Measurements from ENCODE around the gene SLC28A1. TPM values are rescaled to one million over a fixed set of nuclear protein-coding genes. Genes with fewer than 3 reads are reported as not detected.

The SLC28A1 gene
- total and polyA plus RNA-seq, 2 experiments from 2014 or later = 0.24 to 0.45 TPM

DNA sequence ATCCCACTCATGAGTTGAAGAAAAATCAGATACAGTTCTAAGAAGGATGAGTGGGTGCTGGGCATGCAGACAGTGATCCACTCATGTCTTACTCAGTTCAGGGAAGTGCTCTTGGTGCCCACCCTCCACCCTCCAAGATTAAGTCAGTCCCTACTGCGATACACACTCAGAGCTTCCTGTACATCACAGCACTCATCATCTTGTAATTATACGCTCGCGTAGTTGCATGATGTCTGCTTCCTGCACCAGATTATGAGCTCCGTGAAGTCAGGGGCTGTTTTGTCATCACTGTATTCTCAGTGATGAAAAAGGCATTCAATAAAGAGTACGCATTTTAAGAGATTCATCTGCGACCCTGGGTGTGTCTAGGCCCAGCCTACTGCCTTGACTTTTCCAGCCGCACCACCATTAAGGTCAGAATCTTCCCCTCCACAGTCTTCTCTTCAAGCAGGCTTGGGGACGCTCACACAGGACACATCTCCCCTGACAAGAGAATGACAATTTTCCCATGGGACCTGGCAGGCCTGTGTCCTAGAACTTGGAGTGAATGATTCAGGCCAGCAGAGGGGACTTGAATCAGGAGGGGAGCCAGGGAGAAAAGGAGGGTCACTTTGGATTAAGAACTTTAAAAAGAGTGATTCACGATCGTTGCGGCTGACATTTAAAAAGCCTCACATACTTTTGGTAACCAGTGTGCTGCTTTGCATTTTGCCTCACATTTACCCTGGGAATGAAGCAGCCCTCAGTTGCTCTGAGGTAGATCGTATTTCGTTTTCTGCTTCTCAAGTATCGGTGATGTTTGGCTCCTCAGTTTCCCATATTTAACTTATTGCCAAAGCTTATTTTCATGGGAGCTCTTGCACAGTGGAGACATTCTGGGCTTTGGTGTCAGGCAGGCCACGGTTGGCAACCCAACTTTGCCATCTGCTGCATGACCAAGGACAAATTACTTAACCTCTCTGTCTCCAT lies 89.3 kb downstream of the SLC28A1 start:
- DNase-seq (ENCODE audit: low read depth in 1 of 2, low spot score in 1 of 2) = peak in 1 of 2 donors; percentile 44
- H3K4me1 ChIP-seq (ENCODE audit: low read depth) = no peaks in the 10 kb centered on the region
- no peak overlapping the region for H3K27ac ChIP-seq
- no peak overlapping the region for H3K4me3 ChIP-seq
- TF ChIP-seq, protein P1, sequence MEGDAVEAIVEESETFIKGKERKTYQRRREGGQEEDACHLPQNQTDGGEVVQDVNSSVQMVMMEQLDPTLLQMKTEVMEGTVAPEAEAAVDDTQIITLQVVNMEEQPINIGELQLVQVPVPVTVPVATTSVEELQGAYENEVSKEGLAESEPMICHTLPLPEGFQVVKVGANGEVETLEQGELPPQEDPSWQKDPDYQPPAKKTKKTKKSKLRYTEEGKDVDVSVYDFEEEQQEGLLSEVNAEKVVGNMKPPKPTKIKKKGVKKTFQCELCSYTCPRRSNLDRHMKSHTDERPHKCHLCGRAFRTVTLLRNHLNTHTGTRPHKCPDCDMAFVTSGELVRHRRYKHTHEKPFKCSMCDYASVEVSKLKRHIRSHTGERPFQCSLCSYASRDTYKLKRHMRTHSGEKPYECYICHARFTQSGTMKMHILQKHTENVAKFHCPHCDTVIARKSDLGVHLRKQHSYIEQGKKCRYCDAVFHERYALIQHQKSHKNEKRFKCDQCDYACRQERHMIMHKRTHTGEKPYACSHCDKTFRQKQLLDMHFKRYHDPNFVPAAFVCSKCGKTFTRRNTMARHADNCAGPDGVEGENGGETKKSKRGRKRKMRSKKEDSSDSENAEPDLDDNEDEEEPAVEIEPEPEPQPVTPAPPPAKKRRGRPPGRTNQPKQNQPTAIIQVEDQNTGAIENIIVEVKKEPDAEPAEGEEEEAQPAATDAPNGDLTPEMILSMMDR (IDR thresholded peaks at IDR 0.05; ENCODE audit: low read depth, low read length) = no peak
- no peaks in the 10 kb centered on the region for H3K36me3 ChIP-seq
- no peaks in the 10 kb centered on the region for H3K27me3 ChIP-seq
- H3K9me3 ChIP-seq (ENCODE audit: low read depth) = no peaks in the 10 kb centered on the region

DNA sequence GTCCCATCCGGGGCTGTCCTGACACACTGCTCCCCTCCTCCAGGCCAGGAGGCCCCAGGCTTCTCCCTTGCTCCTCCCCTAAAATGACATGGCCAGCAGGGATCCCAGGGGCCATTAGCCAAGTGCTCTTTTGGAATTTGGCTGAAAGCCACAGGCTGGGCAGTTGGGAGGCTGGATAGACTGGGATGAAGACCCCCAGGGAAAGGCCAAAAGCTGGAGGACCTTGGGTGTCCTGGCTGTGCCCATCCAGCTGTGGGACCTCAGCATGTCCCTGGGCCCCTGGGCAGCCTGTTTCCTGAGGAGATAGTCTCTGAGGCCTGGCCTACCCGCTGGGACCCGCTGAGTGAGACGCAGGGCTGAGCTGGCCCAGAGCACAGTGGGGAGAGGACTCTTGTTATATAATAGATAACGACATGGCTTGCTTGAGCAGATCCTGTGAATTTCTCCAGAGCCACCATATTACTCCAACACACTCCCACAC lies 91.4 kb downstream of the SLC28A1 start:
- H3K4me1 ChIP-seq (ENCODE audit: low read depth) = peaks cover 7% of the 10 kb centered on the region
- no peak overlapping the region for H3K27ac ChIP-seq
- TF ChIP-seq, protein P1 (IDR thresholded peaks at IDR 0.05; ENCODE audit: low read depth, low read length) = no peak
- no peaks in the 10 kb centered on the region for H3K9me3 ChIP-seq (ENCODE audit: low read depth)
- no peak for DNase-seq (ENCODE audit: low read depth in 1 of 2, low spot score in 1 of 2)
- no peaks in the 10 kb centered on the region for H3K27me3 ChIP-seq
- no peak overlapping the region for H3K4me3 ChIP-seq
- H3K36me3 ChIP-seq = no peaks in the 10 kb centered on the region

DNA sequence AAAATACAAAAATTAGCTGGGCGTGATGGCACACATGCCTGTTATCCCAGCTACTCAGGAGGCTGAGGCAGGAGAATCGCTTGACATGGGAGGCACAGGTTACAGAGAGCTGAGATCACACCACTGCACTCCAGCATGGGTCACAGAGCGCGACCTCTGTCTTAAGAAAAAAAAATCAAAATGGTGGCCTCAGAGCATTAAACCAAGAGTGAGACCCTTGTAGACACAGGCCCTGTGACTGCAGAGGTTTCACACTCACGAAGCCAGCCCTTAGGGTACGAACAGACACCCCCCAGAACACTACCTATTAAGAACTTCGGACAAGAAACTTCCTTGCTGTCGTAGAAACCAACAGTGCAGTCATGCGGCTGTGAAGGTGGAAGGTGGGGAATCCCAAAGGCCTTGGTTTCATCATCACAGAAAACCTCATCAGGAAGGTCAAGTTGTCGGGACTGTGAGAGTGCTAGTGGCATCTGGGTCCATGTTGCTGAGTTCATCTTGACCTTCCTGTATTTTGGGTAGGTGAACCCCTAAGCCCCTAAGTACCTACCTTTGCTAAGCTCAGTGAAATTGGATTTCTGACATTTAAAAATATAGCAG lies 92.4 kb downstream of the SLC28A1 start:
- Histone ChIP-seq H3K27me3 (no peaks in the 10 kb centered on the region), H3K4me3 (no peak overlapping the region), H3K36me3 (no peaks in the 10 kb centered on the region), H3K27ac (no peak overlapping the region), H3K4me1 (ENCODE audit: low read depth) (peaks cover 7% of the 10 kb centered on the region), H3K9me3 (ENCODE audit: low read depth) (no peaks in the 10 kb centered on the region)
- no peak for DNase-seq (ENCODE audit: low read depth in 1 of 2, low spot score in 1 of 2)
- TF ChIP-seq, protein P1 (IDR thresholded peaks at IDR 0.05; ENCODE audit: low read depth, low read length) = no peak

DNA sequence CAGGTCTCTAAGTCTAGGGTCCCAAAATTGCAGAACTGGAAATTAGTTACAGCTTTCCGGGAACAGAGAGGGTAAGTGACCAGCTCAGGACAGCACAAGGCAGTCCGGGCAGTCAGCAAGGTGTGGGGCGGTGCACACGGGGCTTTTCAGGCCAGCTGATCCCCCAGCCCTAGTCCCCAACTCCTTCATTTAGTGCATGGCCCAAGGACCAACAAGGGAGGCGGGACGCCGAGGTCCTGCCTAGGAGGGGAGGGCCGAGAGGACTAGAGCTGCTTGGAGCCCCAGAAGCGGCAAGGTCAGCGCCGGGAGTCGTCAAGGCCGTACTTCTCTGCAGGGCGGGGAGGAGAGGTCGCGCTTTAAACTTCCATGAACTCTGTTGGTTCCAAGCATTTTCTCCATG lies 95.2 kb downstream of the SLC28A1 start:
- H3K9me3 ChIP-seq (ENCODE audit: low read depth) = no peaks in the 10 kb centered on the region
- DNase-seq (ENCODE audit: low read depth in 1 of 2, low spot score in 1 of 2) = peak in 1 of 2 donors; percentile 65
- TF ChIP-seq, protein P1 (IDR thresholded peaks at IDR 0.05; ENCODE audit: low read depth, low read length) = no peak
- no peak overlapping the region for H3K27ac ChIP-seq
- H3K27me3 ChIP-seq = peaks cover 18% of the 10 kb centered on the region
- H3K4me1 ChIP-seq (ENCODE audit: low read depth) = peaks cover 9% of the 10 kb centered on the region
- H3K4me3 ChIP-seq = peak overlapping the region; percentile 57
- no peaks in the 10 kb centered on the region for H3K36me3 ChIP-seq

DNA sequence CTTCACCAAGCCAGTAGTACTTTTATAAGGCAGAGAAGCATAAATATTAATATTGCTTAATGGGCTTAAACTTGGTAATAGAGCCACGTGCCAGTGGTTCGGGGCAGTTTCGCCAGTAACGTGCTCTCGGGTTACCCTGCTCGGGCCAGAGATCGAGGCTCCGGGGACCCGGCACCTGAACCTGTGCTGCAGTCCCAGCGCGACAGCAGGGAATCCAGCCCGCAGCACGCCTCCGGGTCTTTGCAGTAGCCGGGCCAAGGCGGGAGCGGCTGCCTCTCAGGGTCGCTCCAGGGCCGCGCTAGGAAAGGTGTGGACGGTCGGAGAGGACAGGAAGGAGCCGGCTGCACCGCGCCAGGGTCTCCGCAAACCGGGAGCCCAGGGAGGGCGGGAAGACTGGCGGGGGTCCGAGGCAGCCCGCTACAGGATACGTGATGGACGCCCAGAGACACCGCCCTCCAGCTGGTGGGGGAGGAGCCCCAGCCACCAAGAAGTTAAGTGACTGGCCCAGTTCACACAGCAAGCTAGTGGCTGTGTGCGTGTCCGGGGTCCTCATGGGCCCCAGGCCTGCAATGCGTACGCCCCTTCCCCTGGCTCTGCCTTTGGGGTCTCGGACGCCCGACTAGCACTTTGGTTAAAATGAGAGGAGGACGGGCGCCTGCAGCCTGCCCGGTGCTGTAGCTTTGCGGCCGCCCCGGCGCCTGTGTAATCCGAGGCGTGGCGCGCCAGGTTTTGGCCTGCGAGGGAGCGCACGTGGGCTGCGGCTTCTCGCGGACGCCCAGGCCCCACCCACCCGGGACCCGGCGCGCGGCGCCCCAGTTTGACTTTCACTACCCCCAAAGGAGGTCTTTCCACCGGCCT lies 96.0 kb downstream of the SLC28A1 start:
- Histone ChIP-seq H3K27ac (peak overlapping the region; percentile 88), H3K9me3 (ENCODE audit: low read depth) (no peaks in the 10 kb centered on the region), H3K4me3 (peak overlapping the region; percentile 57), H3K27me3 (peaks cover 18% of the 10 kb centered on the region), H3K36me3 (no peaks in the 10 kb centered on the region), H3K4me1 (ENCODE audit: low read depth) (peaks cover 17% of the 10 kb centered on the region)
- DNase-seq (ENCODE audit: low read depth in 1 of 2, low spot score in 1 of 2) = peak; percentile 91
- TF ChIP-seq, protein P1 (IDR thresholded peaks at IDR 0.05; ENCODE audit: low read depth, low read length) = no peak

All from cardiac muscle cell (in vitro differentiated cells and primary cell).